K562 (cell line): ENCODE data around the gene CEACAM21. TPM values are rescaled to one million over a fixed set of nuclear protein-coding genes. Genes with fewer than 3 reads are reported as not detected.

ENCODE experiments used
- CBX1 ChIP-seq: sonication (generic); IDR thresholded peaks from 2 replicates; pipeline ENCODE4 v1.6.1; 2016; ENCODE audit warnings: antibody characterized with exemption, low read depth, mild to moderate bottlenecking
- CBX3 ChIP-seq, 2 experiments: IDR thresholded peaks; 1 replicate in 1 of 2; 2 replicates in 1 of 2; pipeline ENCODE4 v1.6.1; 2012; ENCODE audit warnings: inconsistent platforms in 2 of 2, low read length in 2 of 2, borderline replicate concordance in 1 of 2, control low read depth in 1 of 2
- CHD1 ChIP-seq: fragments of 200-600 bp; sonication (generic); IDR thresholded peaks from one replicate; pipeline ENCODE4 v1.6.1; 2012; ENCODE audit warnings: mild to moderate bottlenecking, moderate library complexity, low read length, inconsistent platforms
- CTBP1 ChIP-seq: fragments of 450-650 bp; IDR thresholded peaks from 2 replicates; pipeline ENCODE4 v1.6.1; 2016; ENCODE audit warnings: borderline replicate concordance
- DEAF1 ChIP-seq: fragments of 450-650 bp; formaldehyde crosslinking; IDR thresholded peaks from 2 replicates; pipeline ENCODE4 v1.4.0; 2020; ENCODE audit warnings: mild to moderate bottlenecking, moderate library complexity
- E2F8 ChIP-seq: fragments of 450-650 bp; IDR thresholded peaks from 2 replicates; pipeline ENCODE4 v1.7.1; 2018; ENCODE audit warnings: mild to moderate bottlenecking, low read depth; ENCODE audit not compliant: partially characterized antibody
- ELF4 ChIP-seq: fragments of 450-650 bp; formaldehyde crosslinking; IDR thresholded peaks from 2 replicates; pipeline ENCODE4 v1.4.0; 2022; ENCODE audit warnings: missing genetic modification characterization
- HDAC3 ChIP-seq: fragments of 450-650 bp; IDR thresholded peaks from 2 replicates; pipeline ENCODE4 v1.6.1; 2018; ENCODE audit warnings: borderline replicate concordance, mild to moderate bottlenecking, moderate library complexity; ENCODE audit not compliant: partially characterized antibody
- IFI16 ChIP-seq: fragments of 250-450 bp; sonication (Bioruptor Pico); IDR thresholded peaks from 2 replicates; pipeline ENCODE4 v2.1.2; 2022; ENCODE audit warnings: mild to moderate bottlenecking, inconsistent platforms
- L3MBTL2 ChIP-seq: fragments of 450-650 bp; IDR thresholded peaks from 2 replicates; pipeline ENCODE4 v1.6.1; 2016; ENCODE audit warnings: mild to moderate bottlenecking, moderate library complexity
- MTA3 ChIP-seq: fragments of 450-650 bp; formaldehyde crosslinking; IDR thresholded peaks from 2 replicates; pipeline ENCODE4 v1.6.1; 2017; ENCODE audit warnings: mild to moderate bottlenecking, borderline replicate concordance
- NCOA2 ChIP-seq, 2 experiments: fragments of 450-650 bp; IDR thresholded peaks; 2 replicates each; pipeline ENCODE4 v1.6.1; 2018; ENCODE audit warnings: mild to moderate bottlenecking in 2 of 2, moderate library complexity in 1 of 2; ENCODE audit not compliant: partially characterized antibody in 2 of 2
- POLR2AphosphoS5 ChIP-seq: IDR thresholded peaks from 2 replicates; pipeline ENCODE4 v1.6.1; 2011; ENCODE audit warnings: mild to moderate bottlenecking, low read depth, low read length, moderate library complexity; ENCODE audit not compliant: control insufficient read depth, insufficient read depth
- PRMT5 ChIP-seq: sonication (generic); formaldehyde crosslinking; IDR thresholded peaks from 2 replicates; pipeline ENCODE4 v1.5.0; 2020; ENCODE audit warnings: missing genetic modification reagents
- TAF9B ChIP-seq: fragments of 450-650 bp; IDR thresholded peaks from 2 replicates; pipeline ENCODE4 v1.6.1; 2018; ENCODE audit warnings: mild to moderate bottlenecking; ENCODE audit not compliant: partially characterized antibody
- ZBTB7A ChIP-seq: IDR thresholded peaks from 2 replicates; pipeline ENCODE4 v1.6.1; 2011; ENCODE audit warnings: low read depth, mild to moderate bottlenecking, low read length, moderate library complexity, borderline replicate concordance; ENCODE audit not compliant: control insufficient read depth
- polyA plus RNA-seq, 8 experiments: library from polyadenylated mRNA; depleted of rRNA in 4 of 8; stranded (reverse) in 5 of 8; unstranded in 3 of 8; fragments of >200 nt; fragmentation: Nextera tagmentation in 2 of 8; fragmentation: Illumina TruSeq in 1 of 8; extraction: Ambion mirVana in 2 of 8; extraction: Trizol in 1 of 8; gene quantifications; 2 replicates each; pipeline versions ENCODE4 v1.2.1 to v1.2.3, GENCODE V29; 2011 to 2014; ENCODE audit warnings: inconsistent platforms in 1 of 8, missing spikeins in 1 of 8
- total RNA-seq, 7 experiments: library from RNA; depleted of rRNA in 6 of 7; stranded (reverse); fragments of >200 nt in 6 of 7; fragmentation: Illumina TruSeq in 2 of 7; extraction: Trizol in 2 of 7; gene quantifications; 2 replicates each; pipeline versions ENCODE4 v1.2.1 to v1.2.3, GENCODE V29; 2011 to 2021; ENCODE audit warnings: low replicate concordance in 1 of 7
- TF ChIP-seq, protein P1 (sequence below), 2 experiments: IDR thresholded peaks; 2 replicates each; pipeline ENCODE4 v1.6.1; 2012; ENCODE audit warnings: improper control_type of control experiment in 2 of 2, low read depth in 2 of 2, low read length in 2 of 2, borderline replicate concordance in 1 of 2
- TF ChIP-seq, protein P2 (sequence below): fragments of 450-650 bp; formaldehyde crosslinking; IDR thresholded peaks from 2 replicates; pipeline ENCODE4 v1.4.0; 2020; ENCODE audit warnings: mild to moderate bottlenecking, mixed read lengths

The CEACAM21 gene
- total and polyA plus RNA-seq, 9 of the 15 experiments (the other 6 are each of a cell fraction or from before 2014, with no cell fraction given) = 0.06 to 0.40 (median 0.18) TPM; not detected in 1

DNA sequence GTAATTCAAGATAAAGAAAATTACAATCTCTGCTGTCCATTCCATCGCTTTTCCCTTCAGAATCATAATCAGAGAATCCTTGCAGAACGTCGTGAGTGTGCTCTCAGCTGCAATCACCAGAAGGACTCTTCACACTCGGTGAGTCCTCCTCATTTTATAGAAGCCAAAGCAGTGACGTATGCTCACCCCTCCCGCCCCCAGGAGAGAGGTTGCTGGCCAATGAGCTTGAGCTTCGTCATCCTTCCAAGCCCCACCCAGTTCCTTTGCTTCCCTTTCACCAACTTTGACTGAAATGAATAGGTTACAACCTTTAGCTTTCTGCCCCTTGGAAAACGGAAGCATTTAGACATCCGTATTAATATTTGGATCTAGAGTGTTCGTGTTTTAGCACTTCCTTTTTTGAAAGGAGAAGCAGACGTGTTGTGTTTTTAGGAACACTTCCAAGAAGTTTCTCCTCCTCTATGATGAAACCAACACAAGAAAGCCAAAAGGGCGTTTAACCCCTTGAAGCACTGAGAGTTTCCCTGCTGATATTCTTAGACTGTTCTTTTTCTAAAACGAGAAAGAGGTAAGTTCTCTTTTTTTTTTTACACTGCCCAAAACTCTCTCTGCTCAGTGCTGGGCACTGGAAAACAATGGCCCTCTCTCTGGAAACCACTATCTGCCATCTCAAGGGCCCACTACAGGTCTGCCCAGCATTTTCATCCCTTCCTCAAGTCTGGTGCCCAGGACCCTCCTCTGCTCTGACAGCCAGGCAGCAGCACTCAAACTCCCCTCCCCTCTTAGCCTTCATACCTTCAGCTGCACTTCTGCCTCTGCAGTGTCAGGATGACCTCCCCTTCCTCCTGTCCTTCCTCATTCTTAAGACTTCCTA, 44.3 kb upstream of the CEACAM21 start (continued):
- TF ChIP-seq POLR2AphosphoS5 (no peak), ELF4 (CRISPR knock-in tag) (no peak), NCOA2 (IDR thresholded peaks at IDR 0.05; ENCODE audit: partially characterized antibody in 2 of 2) (no peak), HDAC3 (no peak), CBX1 (no peak), ZBTB7A (no peak), DEAF1 (no peak), E2F8 (no peak), CTBP1 (0 out of 2 replicates have a peak, but pooled peaks have one; percentile 10), TAF9B (no peak), L3MBTL2 (peak; percentile 78; the same call in 1 of the 2 replicates), CHD1 (no peak), CBX3 (IDR thresholded peaks at IDR 0.05; ENCODE audit: borderline replicate concordance in 1 of 2, low read length in 2 of 2) (no peak), MTA3 (peak; percentile 72; the same call in 1 of the 2 replicates), IFI16 (no peak), PRMT5 (CRISPR knock-in tag) (no peak)
- TF ChIP-seq, protein P1, sequence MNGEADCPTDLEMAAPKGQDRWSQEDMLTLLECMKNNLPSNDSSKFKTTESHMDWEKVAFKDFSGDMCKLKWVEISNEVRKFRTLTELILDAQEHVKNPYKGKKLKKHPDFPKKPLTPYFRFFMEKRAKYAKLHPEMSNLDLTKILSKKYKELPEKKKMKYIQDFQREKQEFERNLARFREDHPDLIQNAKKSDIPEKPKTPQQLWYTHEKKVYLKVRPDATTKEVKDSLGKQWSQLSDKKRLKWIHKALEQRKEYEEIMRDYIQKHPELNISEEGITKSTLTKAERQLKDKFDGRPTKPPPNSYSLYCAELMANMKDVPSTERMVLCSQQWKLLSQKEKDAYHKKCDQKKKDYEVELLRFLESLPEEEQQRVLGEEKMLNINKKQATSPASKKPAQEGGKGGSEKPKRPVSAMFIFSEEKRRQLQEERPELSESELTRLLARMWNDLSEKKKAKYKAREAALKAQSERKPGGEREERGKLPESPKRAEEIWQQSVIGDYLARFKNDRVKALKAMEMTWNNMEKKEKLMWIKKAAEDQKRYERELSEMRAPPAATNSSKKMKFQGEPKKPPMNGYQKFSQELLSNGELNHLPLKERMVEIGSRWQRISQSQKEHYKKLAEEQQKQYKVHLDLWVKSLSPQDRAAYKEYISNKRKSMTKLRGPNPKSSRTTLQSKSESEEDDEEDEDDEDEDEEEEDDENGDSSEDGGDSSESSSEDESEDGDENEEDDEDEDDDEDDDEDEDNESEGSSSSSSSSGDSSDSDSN (IDR thresholded peaks at IDR 0.05; ENCODE audit: borderline replicate concordance in 1 of 2, low read depth in 2 of 2, low read length in 2 of 2) = no peak
- TF ChIP-seq, protein P2, sequence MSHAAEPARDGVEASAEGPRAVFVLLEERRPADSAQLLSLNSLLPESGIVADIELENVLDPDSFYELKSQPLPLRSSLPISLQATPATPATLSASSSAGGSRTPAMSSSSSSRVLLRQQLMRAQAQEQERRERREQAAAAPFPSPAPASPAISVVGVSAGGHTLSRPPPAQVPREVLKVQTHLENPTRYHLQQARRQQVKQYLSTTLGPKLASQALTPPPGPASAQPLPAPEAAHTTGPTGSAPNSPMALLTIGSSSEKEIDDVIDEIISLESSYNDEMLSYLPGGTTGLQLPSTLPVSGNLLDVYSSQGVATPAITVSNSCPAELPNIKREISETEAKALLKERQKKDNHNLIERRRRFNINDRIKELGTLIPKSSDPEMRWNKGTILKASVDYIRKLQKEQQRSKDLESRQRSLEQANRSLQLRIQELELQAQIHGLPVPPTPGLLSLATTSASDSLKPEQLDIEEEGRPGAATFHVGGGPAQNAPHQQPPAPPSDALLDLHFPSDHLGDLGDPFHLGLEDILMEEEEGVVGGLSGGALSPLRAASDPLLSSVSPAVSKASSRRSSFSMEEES = no peak
